Activated CD4-positive, alpha-beta memory T cell treated with anti-CD3 and anti-CD28 coated beads for 36 hours (primary cell): ENCODE data around the gene TSPAN5. TPM values are rescaled to one million over a fixed set of nuclear protein-coding genes. Genes with fewer than 3 reads are reported as not detected.

Source experiments
- CTCF ChIA-PET: fragments of 350-600 bp; sonication (Branson Sonifier 250); formaldehyde crosslinking; loops from one replicate; lab custom pipeline; 2021; ENCODE audit warnings: antibody characterized with exemption, inconsistent platforms; lab: Charles Lee
- POLR2A ChIA-PET: fragments of 350-600 bp; sonication (Branson Sonifier 250); formaldehyde crosslinking; loops from one replicate; lab custom pipeline; 2021; ENCODE audit warnings: antibody characterized with exemption; lab: Charles Lee
- DNase-seq: peaks from one replicate; pipeline ENCODE4 v3.0.0-alpha.2; 2020
- H3K27ac Mint-ChIP-seq: one replicate; pipeline ENCODE4 v1.8.0; 2021; ENCODE audit warnings: mixed read lengths
- H3K27me3 Mint-ChIP-seq: one replicate; pipeline ENCODE4 v1.8.0; 2021; ENCODE audit warnings: mixed read lengths
- H3K36me3 Mint-ChIP-seq: one replicate; pipeline ENCODE4 v1.8.0; 2021; ENCODE audit warnings: mixed read lengths
- H3K4me1 Mint-ChIP-seq: one replicate; pipeline ENCODE4 v1.8.0; 2021; ENCODE audit warnings: low read depth, mixed read lengths
- H3K4me3 Mint-ChIP-seq: one replicate; pipeline ENCODE4 v1.8.0; 2021; ENCODE audit warnings: mild to moderate bottlenecking, mixed read lengths
- H3K9me3 Mint-ChIP-seq: one replicate; pipeline ENCODE4 v1.8.0; 2021; ENCODE audit warnings: mixed read lengths
- intact Hi-C: fragments of 100-400 bp; cut with micrococcal nuclease; formaldehyde crosslinking; loops from one replicate; pipeline ENCODE4 v1.15.1; 2023
- total RNA-seq, 2 experiments: library from RNA; stranded (reverse); gene quantifications; one replicate each; pipeline ENCODE4 v1.2.3, GENCODE V29; 2021

TSPAN5 gene
- total RNA-seq, 2 experiments from 2014 or later, result 19.2 to 20.4 TPM

DNA sequence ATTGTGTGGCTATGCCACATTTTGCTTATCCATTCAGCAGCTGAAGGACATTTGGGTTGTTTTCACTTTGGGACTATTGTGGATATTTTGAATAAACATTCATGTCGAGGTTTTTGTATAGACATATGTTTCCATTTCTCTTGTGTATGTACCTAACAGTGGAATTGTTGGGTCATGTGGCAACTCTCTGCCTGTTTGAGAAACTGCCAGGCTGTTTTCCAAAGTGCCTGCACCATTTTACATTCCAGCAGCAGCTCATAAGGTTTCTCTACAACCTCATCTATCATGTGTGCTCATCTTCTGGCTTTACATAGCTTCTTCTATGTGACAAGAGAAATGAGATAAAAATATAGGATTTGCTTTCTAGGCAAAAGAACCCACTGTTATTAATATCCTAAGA lies 29.5 kb upstream of the TSPAN5 start:
- CTCF ChIA-PET, result interaction anchor here (0.6 to 3.3 kb wide), 5 partner anchors 8 to 368 kb away, joined by 3 to 15 read pairs (median 4); partner anchors contain the start of gene TSPAN5
- intact Hi-C loops, result loop anchor here (1.0 to 2.0 kb wide), 5 partner anchors 17 to 241 kb away; partner anchors contain the start of gene EIF4E
- Mint-ChIP-seq H3K9me3 (no peaks in the 10 kb centered on the region), H3K36me3 (no peaks in the 10 kb centered on the region), H3K27me3 (no peaks in the 10 kb centered on the region), H3K4me1 (peaks cover 45% of the 10 kb centered on the region), H3K4me3 (no peak overlapping the region), H3K27ac (no peak overlapping the region)
- POLR2A ChIA-PET, result interaction anchor here (1.7 to 2.2 kb wide), 2 partner anchors 205 to 241 kb away, joined by 5 to 7 read pairs; partner anchors contain the start of gene EIF4E
- no peak for DNase-seq

DNA sequence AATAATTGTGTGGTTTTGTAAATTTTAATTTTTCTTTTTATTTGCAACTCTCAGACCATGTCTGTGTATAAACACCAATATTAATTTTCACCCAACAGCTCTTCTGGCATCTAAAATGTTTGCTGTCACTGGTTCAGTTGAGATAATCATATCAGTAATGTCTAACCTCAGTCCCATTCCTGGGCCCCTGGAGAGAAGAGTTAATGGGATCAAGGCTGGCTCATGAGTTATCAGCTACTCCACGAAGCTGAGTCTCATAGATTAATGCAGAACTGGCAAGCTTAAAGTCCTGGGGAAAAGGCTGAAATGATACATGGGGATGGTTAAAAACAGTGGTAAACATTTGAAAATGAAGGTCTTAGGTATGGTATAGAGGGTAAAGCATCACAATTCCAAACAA lies 28.4 kb upstream of the TSPAN5 start:
- Mint-ChIP-seq H3K4me1 (peaks cover 45% of the 10 kb centered on the region), H3K27ac (no peak overlapping the region), H3K27me3 (no peaks in the 10 kb centered on the region), H3K4me3 (no peak overlapping the region), H3K36me3 (no peaks in the 10 kb centered on the region), H3K9me3 (no peaks in the 10 kb centered on the region)
- intact Hi-C loops, result no loop called here
- ChIA-PET POLR2A (interaction anchor here (0.6 kb wide), 1 partner anchor 209 kb away, joined by 9 read pairs; no protein-coding TSS in a partner anchor), CTCF (interaction anchor here (3.3 kb wide), 1 partner anchor 219 kb away, joined by 15 read pairs; no protein-coding TSS in a partner anchor)
- no peak for DNase-seq

DNA sequence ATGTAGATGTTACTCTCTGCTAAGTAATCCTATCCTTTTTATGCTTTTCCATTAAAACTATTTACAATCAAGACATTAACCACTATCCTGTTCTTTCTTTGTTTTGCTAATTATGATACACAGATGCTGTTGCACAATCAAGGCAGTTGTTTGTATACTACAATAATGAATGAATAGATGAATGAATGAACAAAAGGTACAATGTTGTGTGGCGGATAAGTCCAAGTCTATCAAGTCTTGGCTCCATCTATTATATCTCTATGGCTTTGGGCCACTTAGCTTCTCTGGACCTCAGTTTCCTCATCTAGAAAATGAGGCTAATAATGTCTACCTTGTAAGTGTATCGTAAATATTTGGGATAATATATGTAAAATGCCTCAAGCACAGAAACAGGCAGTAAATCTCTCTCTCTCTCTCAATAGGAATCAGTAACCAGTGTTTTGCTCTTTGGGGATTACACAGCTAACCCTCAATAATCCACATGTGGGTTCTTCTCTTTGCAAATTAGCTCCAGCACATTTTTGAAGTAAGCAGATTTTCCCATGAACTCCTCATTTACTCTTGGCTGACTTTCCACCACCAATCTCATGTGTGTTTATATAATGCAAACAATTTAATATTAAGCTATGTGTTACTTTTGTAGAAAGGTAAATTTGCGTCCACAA lies 27.8 kb upstream of the TSPAN5 start:
- no peak for DNase-seq
- no peak overlapping the region for H3K4me3 Mint-ChIP-seq
- ChIA-PET POLR2A (no interaction called here), CTCF (interaction anchor here (3.3 kb wide), 1 partner anchor 219 kb away, joined by 15 read pairs; no protein-coding TSS in a partner anchor)
- no peaks in the 10 kb centered on the region for H3K27me3 Mint-ChIP-seq
- no peaks in the 10 kb centered on the region for H3K36me3 Mint-ChIP-seq
- no peaks in the 10 kb centered on the region for H3K9me3 Mint-ChIP-seq
- H3K4me1 Mint-ChIP-seq, result peaks cover 45% of the 10 kb centered on the region
- H3K27ac Mint-ChIP-seq, result no peak overlapping the region
- intact Hi-C loops, result no loop called here

DNA sequence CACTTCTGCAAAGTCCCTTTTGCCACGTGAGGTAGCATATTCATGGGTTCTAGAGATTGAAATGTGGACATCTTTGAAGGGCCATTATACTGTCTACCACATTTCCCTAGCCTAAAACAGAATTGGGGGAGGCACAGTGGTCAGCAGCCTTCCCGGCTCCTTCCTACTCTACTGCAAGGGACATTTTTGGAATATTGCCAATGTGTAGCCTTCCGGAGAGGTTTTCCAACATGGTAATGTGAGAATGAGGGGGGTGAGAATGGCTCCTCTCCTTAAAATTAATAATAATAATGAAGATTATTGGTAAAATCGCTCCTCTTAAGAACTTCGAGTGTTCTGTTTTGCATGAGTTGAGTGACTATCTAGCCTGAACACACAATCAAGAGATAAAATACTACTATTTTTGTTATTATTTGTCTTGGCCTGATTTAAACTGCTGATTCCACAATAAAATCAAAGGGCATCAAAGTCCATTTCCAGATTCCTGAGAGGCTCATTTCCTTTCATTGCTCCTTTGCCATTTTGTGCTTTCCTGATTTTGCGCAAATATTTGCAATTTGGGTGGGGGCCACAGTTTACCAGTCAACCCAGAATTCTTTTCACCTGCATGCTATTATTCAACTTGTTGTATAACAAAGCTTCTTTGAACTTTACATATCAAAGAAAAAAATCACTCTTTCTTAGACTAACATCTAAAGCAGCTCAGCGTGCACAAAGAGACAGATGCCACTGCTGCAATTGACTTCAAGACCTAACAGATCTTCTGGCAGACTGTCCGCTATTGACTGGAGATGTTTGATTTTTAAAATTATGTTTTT lies 27.0 kb upstream of the TSPAN5 start:
- Mint-ChIP-seq H3K27ac (no peak overlapping the region), H3K27me3 (no peaks in the 10 kb centered on the region), H3K9me3 (no peaks in the 10 kb centered on the region), H3K4me1 (peaks cover 41% of the 10 kb centered on the region), H3K36me3 (no peaks in the 10 kb centered on the region), H3K4me3 (no peak overlapping the region)
- intact Hi-C loops, result no loop called here
- DNase-seq, result no peak
- POLR2A ChIA-PET, result no interaction called here
- CTCF ChIA-PET, result no interaction called here

DNA sequence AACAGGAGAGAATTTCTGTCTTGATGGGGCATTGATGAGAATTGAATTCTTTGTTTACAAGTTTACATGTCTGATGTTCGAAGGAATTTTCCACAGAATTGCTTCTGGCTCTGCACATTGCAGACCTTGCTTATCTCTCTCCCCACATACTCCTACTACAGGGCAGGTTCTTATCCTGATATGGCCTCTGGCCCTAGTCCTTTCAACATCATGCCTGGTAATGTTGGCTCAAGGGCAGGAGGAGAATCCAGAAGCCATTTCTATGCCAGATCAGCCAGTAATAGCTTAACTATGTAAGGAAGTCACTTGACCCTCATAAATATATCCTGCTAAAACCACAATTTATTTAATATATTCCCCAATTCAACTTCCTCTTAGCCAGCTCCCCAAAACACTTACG lies 24.3 kb upstream of the TSPAN5 start:
- Mint-ChIP-seq H3K27me3 (no peaks in the 10 kb centered on the region), H3K4me3 (no peak overlapping the region), H3K27ac (no peak overlapping the region), H3K36me3 (no peaks in the 10 kb centered on the region), H3K4me1 (peaks cover 17% of the 10 kb centered on the region), H3K9me3 (no peaks in the 10 kb centered on the region)
- intact Hi-C loops, result no loop called here
- no peak for DNase-seq
- CTCF ChIA-PET, result no interaction called here
- POLR2A ChIA-PET, result no interaction called here

DNA sequence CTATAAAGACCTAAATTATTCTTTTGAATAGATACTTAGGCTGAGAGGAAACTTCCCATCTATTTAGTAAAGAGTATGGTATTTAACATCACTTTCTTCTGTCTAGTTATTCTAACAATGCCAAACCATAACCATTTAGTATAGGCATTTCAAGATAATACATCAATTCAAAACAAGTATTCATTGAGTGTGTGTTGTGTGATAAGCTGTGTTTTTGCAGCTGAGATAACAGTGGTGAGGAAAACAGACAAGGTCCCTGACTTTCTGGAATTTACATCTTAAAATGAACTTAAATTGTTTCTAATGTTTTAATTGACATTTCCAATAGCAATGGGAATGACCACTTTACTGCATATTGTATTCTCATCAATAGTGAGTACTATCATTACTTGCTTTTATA lies 22.4 kb upstream of the TSPAN5 start:
- H3K27me3 Mint-ChIP-seq, result no peaks in the 10 kb centered on the region
- H3K4me3 Mint-ChIP-seq, result no peak overlapping the region
- POLR2A ChIA-PET, result no interaction called here
- no peak for DNase-seq
- no peaks in the 10 kb centered on the region for H3K9me3 Mint-ChIP-seq
- CTCF ChIA-PET, result no interaction called here
- H3K36me3 Mint-ChIP-seq, result no peaks in the 10 kb centered on the region
- intact Hi-C loops, result no loop called here
- H3K4me1 Mint-ChIP-seq, result peaks cover 4% of the 10 kb centered on the region
- H3K27ac Mint-ChIP-seq, result no peak overlapping the region

DNA sequence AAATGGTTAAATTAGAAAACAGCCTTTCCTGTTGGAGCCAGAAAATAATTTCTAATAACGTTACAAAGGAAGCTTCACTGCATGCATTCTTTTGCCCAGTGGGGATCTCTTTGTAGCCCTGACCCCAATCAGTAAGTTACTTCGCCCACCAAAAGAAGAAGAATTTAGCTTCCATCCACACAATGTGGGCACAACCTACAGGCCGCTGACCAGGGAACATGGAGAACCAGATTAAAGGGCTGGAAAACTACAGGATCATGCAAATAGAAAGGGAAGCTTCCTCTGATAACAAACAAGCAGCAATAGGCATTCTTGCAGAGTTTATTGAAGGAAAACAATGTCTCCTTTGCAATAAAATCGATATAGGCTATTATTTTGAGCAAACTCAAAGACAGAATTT lies 21.3 kb upstream of the TSPAN5 start:
- ChIA-PET CTCF (interaction anchor here (0.6 to 0.9 kb wide), 2 partner anchors 9 to 233 kb away, joined by 3 read pairs; no protein-coding TSS in a partner anchor), POLR2A (no interaction called here)
- Mint-ChIP-seq H3K4me3 (no peak overlapping the region), H3K9me3 (no peaks in the 10 kb centered on the region), H3K36me3 (no peaks in the 10 kb centered on the region), H3K27ac (no peak overlapping the region), H3K27me3 (no peaks in the 10 kb centered on the region), H3K4me1 (no peaks in the 10 kb centered on the region)
- intact Hi-C loops, result no loop called here
- DNase-seq, result no peak

DNA sequence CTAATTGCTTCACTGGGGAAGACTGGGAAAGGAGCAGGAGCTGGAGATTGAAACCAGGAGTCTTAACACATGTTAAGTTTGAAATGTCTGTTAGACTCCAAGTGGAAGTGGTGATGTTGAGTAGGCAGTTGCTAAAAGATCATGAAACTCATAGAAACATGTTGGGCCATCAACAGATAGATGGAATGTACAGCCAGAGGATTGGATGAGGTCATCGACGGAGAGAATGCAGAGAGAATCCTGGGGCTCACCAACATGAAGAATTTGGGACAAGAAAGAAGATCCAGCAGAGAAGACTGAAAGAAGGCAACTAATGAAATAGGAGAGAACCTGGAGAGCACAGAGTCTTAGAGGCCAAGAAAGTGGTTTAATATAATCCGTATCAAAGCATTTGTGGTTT lies 19.4 kb upstream of the TSPAN5 start:
- ChIA-PET CTCF (no interaction called here), POLR2A (no interaction called here)
- H3K9me3 Mint-ChIP-seq, result no peaks in the 10 kb centered on the region
- no peaks in the 10 kb centered on the region for H3K27me3 Mint-ChIP-seq
- peaks cover 11% of the 10 kb centered on the region for H3K4me1 Mint-ChIP-seq
- H3K36me3 Mint-ChIP-seq, result no peaks in the 10 kb centered on the region
- no peak overlapping the region for H3K4me3 Mint-ChIP-seq
- no peak for DNase-seq
- no peak overlapping the region for H3K27ac Mint-ChIP-seq
- intact Hi-C loops, result no loop called here

DNA sequence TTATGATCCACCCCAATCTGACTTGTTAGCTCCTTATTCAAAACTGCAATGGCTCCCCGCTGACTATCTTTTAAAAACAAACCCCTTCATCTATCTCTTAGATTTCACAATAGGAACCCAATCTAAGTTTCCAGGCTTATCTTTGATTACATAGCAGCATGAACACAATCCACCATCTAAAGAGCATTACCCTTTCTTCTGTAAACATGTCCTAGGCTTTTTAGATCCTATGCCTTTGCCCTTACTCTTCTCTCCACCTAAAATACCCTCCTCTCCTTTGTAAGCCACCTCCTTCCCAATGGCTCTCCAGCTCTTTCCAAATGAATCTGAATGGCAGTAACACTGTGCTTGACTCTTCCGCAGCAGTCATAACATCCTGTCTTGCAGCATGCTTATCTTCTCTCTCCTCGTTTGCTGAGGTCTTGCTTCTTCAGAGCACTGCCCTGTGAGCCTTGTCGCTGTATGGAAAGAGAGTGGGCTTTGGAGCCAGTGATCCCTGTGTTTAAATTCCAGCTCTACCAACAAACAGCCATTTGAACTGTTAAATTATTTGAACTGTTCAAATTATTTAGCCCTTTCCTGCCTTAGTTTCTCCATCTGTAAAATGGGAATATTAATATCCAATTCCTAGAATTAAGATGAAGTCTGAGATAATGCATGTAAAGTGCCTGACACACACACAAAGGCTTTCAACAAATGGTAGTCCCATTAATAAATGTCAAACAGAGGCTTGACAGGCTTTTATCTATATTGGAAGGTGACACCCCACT lies 16.2 kb upstream of the TSPAN5 start:
- no peak for DNase-seq
- Mint-ChIP-seq H3K4me1 (peaks cover 20% of the 10 kb centered on the region), H3K27ac (no peak overlapping the region), H3K4me3 (no peak overlapping the region), H3K27me3 (peaks cover 4% of the 10 kb centered on the region), H3K36me3 (no peaks in the 10 kb centered on the region), H3K9me3 (no peaks in the 10 kb centered on the region)
- POLR2A ChIA-PET, result no interaction called here
- CTCF ChIA-PET, result no interaction called here
- intact Hi-C loops, result no loop called here

DNA sequence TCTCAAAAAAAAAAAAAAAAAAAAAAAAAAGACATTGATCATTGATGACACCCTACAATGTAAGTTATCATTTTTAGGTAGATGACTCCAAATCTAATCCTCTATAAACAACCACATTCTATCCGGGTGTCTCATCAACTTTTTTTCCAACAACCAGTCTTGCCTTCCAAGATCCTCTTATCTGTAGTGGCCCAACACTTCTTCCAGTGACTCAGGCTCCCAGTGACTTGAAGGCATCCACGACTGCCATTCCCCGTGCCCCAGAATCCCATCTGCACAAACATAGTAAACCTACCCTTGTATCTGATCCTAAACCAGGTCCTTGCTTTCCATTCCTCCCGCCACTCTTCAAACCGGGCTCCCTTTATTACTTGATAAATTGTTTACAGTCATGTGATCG lies 15.6 kb upstream of the TSPAN5 start:
- Mint-ChIP-seq H3K27me3 (peaks cover 4% of the 10 kb centered on the region), H3K4me3 (no peak overlapping the region), H3K27ac (no peak overlapping the region), H3K36me3 (no peaks in the 10 kb centered on the region), H3K4me1 (peaks cover 20% of the 10 kb centered on the region), H3K9me3 (no peaks in the 10 kb centered on the region)
- ChIA-PET CTCF (no interaction called here), POLR2A (no interaction called here)
- DNase-seq, result no peak
- intact Hi-C loops, result no loop called here

DNA sequence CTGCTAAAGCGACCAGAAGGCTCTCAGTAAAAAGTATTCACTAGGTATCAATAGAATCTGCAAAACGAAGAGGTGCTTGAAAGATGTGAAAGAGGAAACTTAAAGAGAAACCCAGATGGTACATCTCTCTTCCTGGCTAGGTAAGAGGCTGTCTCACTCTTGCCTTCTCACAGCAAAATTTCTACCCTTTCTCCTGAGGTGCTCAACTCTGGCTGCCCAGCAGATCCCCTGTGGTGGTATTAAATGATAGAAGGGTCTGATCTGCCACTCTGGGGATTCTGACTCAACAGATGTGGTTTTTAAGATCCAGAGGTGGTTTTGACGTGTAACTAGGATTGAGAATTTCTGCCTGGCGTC lies 14.9 kb upstream of the TSPAN5 start:
- Mint-ChIP-seq H3K27ac (no peak overlapping the region), H3K36me3 (no peaks in the 10 kb centered on the region), H3K9me3 (no peaks in the 10 kb centered on the region), H3K4me3 (no peak overlapping the region), H3K4me1 (peaks cover 20% of the 10 kb centered on the region), H3K27me3 (peaks cover 4% of the 10 kb centered on the region)
- ChIA-PET POLR2A (no interaction called here), CTCF (no interaction called here)
- intact Hi-C loops, result no loop called here
- no peak for DNase-seq
